Activated CD4-positive, alpha-beta T cell treated with anti-CD3 and anti-CD28 coated beads for 48 hours (primary cell): ENCODE results near the gene LHX2.

Experiments
- DNase-seq: peaks from one replicate; pipeline ENCODE4 v3.0.0-alpha.2; 2020

The LHX2 gene

GRCh38 chr9:124068251-124068650, 56.7 kb downstream of the LHX2 start:
- no peak for DNase-seq

- no peak for DNase-seq
These were observed 63.2 kb downstream of the LHX2 start for GRCh38 chr9:124074746-124075145.

GRCh38 chr9:124075761-124076160, 64.2 kb downstream of the LHX2 start:
- no peak for DNase-seq

GRCh38 chr9:124077915-124078572, 66.5 kb downstream of the LHX2 start:
- DNase-seq = no peak

- no peak for DNase-seq
These were observed 67.1 kb downstream of the LHX2 start for GRCh38 chr9:124078641-124079040.

- DNase-seq = no peak
These were observed 67.8 kb downstream of the LHX2 start for GRCh38 chr9:124079176-124079925.

- no peak for DNase-seq
These were observed 71.1 kb downstream of the LHX2 start for GRCh38 chr9:124082622-124083021.
